Osteocyte (in vitro differentiated cells): Measurements from ENCODE around the gene CAMK2G. TPM values are rescaled to one million over a fixed set of nuclear protein-coding genes. Genes with fewer than 3 reads are reported as not detected.

ENCODE experiments used
- DNase-seq: peaks from one replicate; pipeline ENCODE4 v3.0.0; 2021; ENCODE audit warnings: mixed read lengths; ENCODE audit not compliant: unreplicated experiment; ENCODE audit errors: extremely low spot score
- H3K27ac Mint-ChIP-seq: one replicate; pipeline ENCODE4 v1.8.0; 2021; ENCODE audit warnings: mild to moderate bottlenecking, mixed read lengths; ENCODE audit not compliant: unreplicated experiment
- H3K27me3 Mint-ChIP-seq: one replicate; pipeline ENCODE4 v1.8.0; 2021; ENCODE audit warnings: mixed read lengths; ENCODE audit not compliant: unreplicated experiment
- H3K36me3 Mint-ChIP-seq: one replicate; pipeline ENCODE4 v1.8.0; 2021; ENCODE audit warnings: mixed read lengths; ENCODE audit not compliant: unreplicated experiment
- H3K4me1 Mint-ChIP-seq: one replicate; pipeline ENCODE4 v1.8.0; 2021; ENCODE audit warnings: mixed read lengths; ENCODE audit not compliant: unreplicated experiment
- H3K4me3 Mint-ChIP-seq: one replicate; pipeline ENCODE4 v1.8.0; 2021; ENCODE audit warnings: mild to moderate bottlenecking, moderate library complexity, mixed read lengths; ENCODE audit not compliant: unreplicated experiment
- H3K9me3 Mint-ChIP-seq: one replicate; pipeline ENCODE4 v1.8.0; 2021; ENCODE audit warnings: mixed read lengths; ENCODE audit not compliant: unreplicated experiment
- total RNA-seq: library from RNA; stranded (reverse); gene quantifications from 2 replicates; pipeline ENCODE4 v1.2.1, GENCODE V29; 2021
- TF ChIP-seq, protein P1 (sequence below): fragments of 200-600 bp; sonication (generic); IDR thresholded peaks from 2 replicates; pipeline ENCODE4 v1.5.0; 2021; ENCODE audit warnings: antibody characterized with exemption, mild to moderate bottlenecking, moderate library complexity

Gene CAMK2G
- total RNA-seq, 1 donor from 2014 or later = 37.6 TPM

DNA sequence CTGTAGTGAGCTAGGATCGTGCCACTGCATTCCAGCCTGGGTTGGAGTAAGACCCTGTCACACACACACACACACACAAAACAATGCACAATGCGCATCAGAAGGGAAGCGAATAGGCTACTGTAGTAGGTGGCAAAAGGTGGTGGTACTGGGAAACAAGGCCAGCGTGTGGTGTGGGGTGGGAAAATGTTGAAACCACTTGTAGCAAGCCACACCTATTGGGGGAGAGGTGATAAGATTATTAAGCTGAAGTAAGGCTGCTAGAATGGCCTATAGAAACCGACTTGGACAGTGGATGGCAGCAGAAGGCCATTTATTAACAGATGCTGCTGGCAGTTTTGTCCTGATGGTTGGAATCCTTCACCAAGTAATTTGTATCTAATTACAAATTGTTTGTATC is 99.7 kb downstream of the CAMK2G start:
- Mint-ChIP-seq H3K4me3 (peak overlapping the region; percentile 57), H3K4me1 (peaks cover 35% of the 10 kb centered on the region), H3K27me3 (no peaks in the 10 kb centered on the region), H3K36me3 (peaks cover 22% of the 10 kb centered on the region), H3K27ac (no peak overlapping the region), H3K9me3 (no peaks in the 10 kb centered on the region)
- DNase-seq = no peak
- TF ChIP-seq, protein P1, sequence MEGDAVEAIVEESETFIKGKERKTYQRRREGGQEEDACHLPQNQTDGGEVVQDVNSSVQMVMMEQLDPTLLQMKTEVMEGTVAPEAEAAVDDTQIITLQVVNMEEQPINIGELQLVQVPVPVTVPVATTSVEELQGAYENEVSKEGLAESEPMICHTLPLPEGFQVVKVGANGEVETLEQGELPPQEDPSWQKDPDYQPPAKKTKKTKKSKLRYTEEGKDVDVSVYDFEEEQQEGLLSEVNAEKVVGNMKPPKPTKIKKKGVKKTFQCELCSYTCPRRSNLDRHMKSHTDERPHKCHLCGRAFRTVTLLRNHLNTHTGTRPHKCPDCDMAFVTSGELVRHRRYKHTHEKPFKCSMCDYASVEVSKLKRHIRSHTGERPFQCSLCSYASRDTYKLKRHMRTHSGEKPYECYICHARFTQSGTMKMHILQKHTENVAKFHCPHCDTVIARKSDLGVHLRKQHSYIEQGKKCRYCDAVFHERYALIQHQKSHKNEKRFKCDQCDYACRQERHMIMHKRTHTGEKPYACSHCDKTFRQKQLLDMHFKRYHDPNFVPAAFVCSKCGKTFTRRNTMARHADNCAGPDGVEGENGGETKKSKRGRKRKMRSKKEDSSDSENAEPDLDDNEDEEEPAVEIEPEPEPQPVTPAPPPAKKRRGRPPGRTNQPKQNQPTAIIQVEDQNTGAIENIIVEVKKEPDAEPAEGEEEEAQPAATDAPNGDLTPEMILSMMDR = peak; percentile 26

DNA sequence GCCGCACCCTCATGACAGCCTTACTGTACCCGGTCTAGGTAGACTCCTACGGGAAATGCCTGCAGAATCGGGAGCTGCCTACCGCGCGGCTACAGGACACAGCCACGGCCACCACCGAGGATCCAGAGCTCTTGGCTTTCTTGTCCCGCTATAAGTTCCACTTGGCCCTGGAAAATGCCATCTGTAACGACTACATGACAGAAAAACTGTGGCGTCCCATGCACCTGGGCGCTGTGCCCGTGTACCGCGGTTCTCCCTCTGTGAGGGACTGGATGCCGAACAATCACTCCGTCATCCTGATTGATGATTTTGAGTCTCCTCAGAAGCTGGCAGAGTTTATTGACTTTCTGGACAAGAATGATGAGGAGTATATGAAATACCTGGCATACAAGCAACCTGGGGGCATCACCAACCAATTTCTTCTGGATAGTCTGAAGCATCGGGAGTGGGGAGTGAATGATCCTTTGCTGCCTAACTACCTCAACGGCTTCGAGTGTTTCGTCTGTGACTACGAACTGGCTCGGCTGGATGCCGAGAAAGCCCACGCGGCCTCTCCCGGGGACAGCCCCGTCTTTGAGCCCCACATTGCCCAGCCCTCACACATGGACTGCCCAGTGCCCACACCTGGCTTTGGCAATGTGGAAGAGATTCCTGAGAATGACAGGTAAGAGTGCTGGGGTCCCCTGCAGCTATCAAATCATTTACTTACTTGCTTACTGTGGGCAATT is 101.0 kb downstream of the CAMK2G start:
- Mint-ChIP-seq H3K4me3 (peak overlapping the region; percentile 90), H3K9me3 (no peaks in the 10 kb centered on the region), H3K27ac (peak overlapping the region; percentile 94), H3K4me1 (peaks cover 35% of the 10 kb centered on the region), H3K36me3 (peaks cover 31% of the 10 kb centered on the region), H3K27me3 (no peaks in the 10 kb centered on the region)
- TF ChIP-seq, protein P1 = no peak
- no peak for DNase-seq

DNA sequence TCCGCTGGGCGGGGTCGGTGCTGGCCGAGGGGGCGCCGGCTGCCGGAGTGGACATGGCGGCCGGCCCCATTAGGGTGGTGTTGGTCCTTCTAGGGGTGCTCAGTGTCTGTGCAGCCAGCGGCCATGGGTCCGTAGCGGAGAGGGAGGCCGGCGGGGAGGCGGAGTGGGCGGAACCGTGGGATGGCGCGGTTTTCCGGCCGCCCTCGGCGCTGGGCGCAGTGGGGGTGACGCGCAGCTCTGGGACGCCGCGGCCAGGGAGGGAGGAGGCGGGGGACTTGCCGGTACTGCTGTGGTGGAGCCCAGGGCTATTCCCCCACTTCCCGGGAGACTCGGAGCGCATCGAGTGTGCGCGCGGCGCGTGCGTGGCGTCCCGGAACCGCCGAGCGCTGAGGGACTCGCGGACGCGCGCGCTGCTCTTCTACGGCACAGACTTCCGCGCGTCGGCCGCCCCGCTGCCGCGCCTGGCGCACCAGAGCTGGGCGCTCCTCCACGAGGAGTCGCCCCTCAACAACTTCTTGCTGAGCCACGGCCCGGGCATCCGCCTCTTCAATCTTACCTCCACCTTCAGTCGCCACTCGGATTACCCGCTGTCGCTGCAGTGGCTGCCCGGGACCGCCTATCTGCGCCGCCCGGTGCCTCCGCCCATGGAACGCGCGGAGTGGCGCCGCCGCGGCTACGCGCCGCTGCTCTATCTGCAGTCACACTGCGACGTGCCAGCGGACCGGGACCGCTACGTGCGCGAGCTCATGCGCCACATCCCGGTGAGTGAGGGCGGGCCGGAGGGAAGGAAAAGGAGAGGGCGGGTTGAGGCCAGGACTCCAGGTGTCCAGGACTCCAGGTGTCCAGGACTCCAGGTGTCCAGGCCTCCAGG is 101.8 kb downstream of the CAMK2G start:
- TF ChIP-seq, protein P1 = peak; percentile 23
- Mint-ChIP-seq H3K4me1 (peaks cover 35% of the 10 kb centered on the region), H3K36me3 (peaks cover 31% of the 10 kb centered on the region), H3K27ac (peak overlapping the region; percentile 94), H3K27me3 (no peaks in the 10 kb centered on the region), H3K4me3 (peak overlapping the region; percentile 90), H3K9me3 (no peaks in the 10 kb centered on the region)
- peak; percentile 96 for DNase-seq

DNA sequence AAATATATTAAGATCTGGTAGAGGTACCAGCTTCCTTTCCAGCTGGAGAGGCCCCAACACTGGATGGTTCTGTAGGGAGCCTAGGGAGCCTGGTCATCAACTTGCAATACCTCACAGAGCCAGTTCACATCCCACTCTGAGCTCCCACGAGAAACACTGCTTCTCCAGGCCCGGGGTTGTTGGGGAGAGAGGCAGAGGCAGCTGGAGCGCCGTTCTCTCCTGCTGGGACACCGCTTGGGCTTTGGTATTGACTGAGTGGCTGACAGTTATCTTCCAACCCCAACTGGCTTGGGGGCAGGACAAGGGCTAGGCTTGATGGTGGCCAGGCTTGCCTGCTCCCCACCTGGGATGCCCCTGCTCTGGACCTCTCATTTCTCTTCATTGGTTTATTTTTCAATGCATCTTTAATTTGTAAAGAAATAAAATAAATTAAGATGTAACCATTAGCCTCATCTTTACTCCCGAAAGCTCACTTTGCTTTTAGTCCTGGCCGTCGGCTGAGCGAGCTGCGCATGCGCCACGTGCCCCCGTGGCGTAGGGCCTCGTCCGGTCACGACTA is 102.6 kb downstream of the CAMK2G start:
- H3K4me3 Mint-ChIP-seq = peak overlapping the region; percentile 90
- no peak for DNase-seq
- TF ChIP-seq, protein P1 = no peak
- H3K9me3 Mint-ChIP-seq = no peaks in the 10 kb centered on the region
- H3K4me1 Mint-ChIP-seq = peaks cover 35% of the 10 kb centered on the region
- peak overlapping the region; percentile 94 for H3K27ac Mint-ChIP-seq
- H3K27me3 Mint-ChIP-seq = no peaks in the 10 kb centered on the region
- peaks cover 31% of the 10 kb centered on the region for H3K36me3 Mint-ChIP-seq

DNA sequence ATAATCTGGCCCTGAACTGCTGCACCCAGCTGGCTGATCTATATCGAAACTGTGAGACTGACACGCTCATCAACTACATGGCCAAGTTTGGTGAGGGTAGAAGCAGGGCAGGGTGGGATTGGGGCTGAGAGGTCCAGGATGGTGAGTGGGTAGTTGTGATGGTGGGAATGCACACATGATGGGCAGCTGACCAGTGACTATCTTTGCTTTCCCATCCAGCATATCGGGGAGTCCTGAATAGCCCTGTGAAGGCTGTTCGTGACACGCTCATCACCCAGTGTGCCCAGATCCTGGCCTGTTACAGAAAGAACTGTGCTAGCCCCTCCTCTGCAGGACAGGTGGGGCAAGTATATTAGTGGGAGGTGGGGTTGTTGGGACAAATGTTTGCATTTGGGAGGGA is 105.0 kb downstream of the CAMK2G start:
- Mint-ChIP-seq H3K36me3 (peaks cover 41% of the 10 kb centered on the region), H3K9me3 (no peaks in the 10 kb centered on the region), H3K27ac (peak overlapping the region; percentile 6), H3K4me3 (no peak overlapping the region), H3K4me1 (peaks cover 20% of the 10 kb centered on the region), H3K27me3 (no peaks in the 10 kb centered on the region)
- TF ChIP-seq, protein P1 = no peak
- no peak for DNase-seq
